Measurements from ENCODE around the gene MAP3K8.

Gene MAP3K8

GRCh38 chr10:30491916-30492515, 58.0 kb downstream of the MAP3K8 start:
- in situ Hi-C loops (cut with HindIII; ENCODE audit: low pct_ligation_motif_present, low sequenced_read_pairs): no loop called here
- Histone ChIP-seq H3K4me3 (ENCODE audit: low read depth, low read length) (no peak overlapping the region), H3K27ac (no peak overlapping the region), H3K36me3 (replicated peaks) (no peaks in the 10 kb centered on the region), H3K27me3 (replicated peaks) (no peaks in the 10 kb centered on the region)
- no peak for DNase-seq
- TF ChIP-seq, protein P1, sequence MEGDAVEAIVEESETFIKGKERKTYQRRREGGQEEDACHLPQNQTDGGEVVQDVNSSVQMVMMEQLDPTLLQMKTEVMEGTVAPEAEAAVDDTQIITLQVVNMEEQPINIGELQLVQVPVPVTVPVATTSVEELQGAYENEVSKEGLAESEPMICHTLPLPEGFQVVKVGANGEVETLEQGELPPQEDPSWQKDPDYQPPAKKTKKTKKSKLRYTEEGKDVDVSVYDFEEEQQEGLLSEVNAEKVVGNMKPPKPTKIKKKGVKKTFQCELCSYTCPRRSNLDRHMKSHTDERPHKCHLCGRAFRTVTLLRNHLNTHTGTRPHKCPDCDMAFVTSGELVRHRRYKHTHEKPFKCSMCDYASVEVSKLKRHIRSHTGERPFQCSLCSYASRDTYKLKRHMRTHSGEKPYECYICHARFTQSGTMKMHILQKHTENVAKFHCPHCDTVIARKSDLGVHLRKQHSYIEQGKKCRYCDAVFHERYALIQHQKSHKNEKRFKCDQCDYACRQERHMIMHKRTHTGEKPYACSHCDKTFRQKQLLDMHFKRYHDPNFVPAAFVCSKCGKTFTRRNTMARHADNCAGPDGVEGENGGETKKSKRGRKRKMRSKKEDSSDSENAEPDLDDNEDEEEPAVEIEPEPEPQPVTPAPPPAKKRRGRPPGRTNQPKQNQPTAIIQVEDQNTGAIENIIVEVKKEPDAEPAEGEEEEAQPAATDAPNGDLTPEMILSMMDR (IDR thresholded peaks at IDR 0.05; ENCODE audit: low read depth, low read length, missing control alignments): no peak

GRCh38 chr10:30493609-30494530, 59.9 kb downstream of the MAP3K8 start:
- no peak overlapping the region for H3K4me3 ChIP-seq (ENCODE audit: low read depth, low read length)
- no peaks in the 10 kb centered on the region for H3K36me3 ChIP-seq (replicated peaks)
- peak; percentile 68 for DNase-seq
- TF ChIP-seq, protein P1 (IDR thresholded peaks at IDR 0.05; ENCODE audit: low read depth, low read length, missing control alignments): no peak
- no peaks in the 10 kb centered on the region for H3K27me3 ChIP-seq (replicated peaks)
- no peak overlapping the region for H3K27ac ChIP-seq
- in situ Hi-C loops (cut with HindIII; ENCODE audit: low pct_ligation_motif_present, low sequenced_read_pairs): no loop called here

DNA sequence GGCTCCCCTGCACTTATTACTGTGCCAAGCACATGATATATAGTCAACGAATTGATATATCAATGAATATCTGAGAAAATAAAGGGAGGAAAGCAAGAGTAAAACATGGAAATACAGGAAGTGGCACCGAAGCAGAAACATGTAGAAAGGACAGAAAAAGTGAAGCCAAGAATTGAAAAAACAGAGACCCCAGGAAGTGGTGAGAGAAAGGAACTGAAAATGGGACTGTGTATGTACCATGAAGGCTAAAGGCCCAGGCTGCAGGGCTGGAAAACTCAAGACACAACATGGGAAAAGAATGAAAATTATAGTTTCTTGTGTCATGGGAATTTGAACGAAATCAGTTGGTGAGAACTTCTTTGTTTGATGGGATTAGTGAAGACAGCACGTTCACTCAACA, 60.6 kb downstream of the MAP3K8 start:
- no peaks in the 10 kb centered on the region for H3K27me3 ChIP-seq (replicated peaks)
- in situ Hi-C loops (cut with HindIII; ENCODE audit: low pct_ligation_motif_present, low sequenced_read_pairs): no loop called here
- H3K27ac ChIP-seq: no peak overlapping the region
- TF ChIP-seq, protein P1 (IDR thresholded peaks at IDR 0.05; ENCODE audit: low read depth, low read length, missing control alignments): no peak
- H3K36me3 ChIP-seq (replicated peaks): no peaks in the 10 kb centered on the region
- no peak for DNase-seq
- no peak overlapping the region for H3K4me3 ChIP-seq (ENCODE audit: low read depth, low read length)

- Histone ChIP-seq H3K27ac (no peak overlapping the region), H3K27me3 (replicated peaks) (no peaks in the 10 kb centered on the region), H3K4me3 (ENCODE audit: low read depth, low read length) (no peak overlapping the region), H3K36me3 (replicated peaks) (no peaks in the 10 kb centered on the region)
- TF ChIP-seq, protein P1 (IDR thresholded peaks at IDR 0.05; ENCODE audit: low read depth, low read length, missing control alignments): no peak
- DNase-seq: no peak
- in situ Hi-C loops (cut with HindIII; ENCODE audit: low pct_ligation_motif_present, low sequenced_read_pairs): no loop called here
These were observed 61.7 kb downstream of the MAP3K8 start for GRCh38 chr10:30495687-30496086.

DNA sequence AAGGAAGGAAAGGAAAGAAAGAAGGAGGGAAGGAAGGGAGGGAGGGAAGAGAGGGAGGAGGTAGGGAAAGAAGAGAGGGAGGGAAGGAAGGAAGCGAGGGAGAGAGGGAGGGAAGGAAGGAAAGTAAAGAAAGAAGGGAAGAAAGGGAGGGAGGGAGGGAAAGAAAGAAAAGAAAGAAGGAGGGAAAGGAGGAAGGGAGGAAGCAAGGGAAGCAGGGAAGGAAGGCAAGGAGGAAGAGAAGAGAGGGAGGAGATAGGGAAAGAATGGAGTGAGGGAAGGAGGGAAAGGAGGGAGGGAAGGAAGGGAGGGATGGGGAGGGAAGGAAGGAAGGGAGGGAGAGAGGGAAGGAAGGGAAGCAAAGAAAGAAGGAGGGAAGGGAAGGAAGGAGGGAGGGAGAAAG, 65.8 kb downstream of the MAP3K8 start:
- no peaks in the 10 kb centered on the region for H3K36me3 ChIP-seq (replicated peaks)
- in situ Hi-C loops (cut with HindIII; ENCODE audit: low pct_ligation_motif_present, low sequenced_read_pairs): no loop called here

More for the DNA sequence above, 65.8 kb downstream of the MAP3K8 start:
- Histone ChIP-seq H3K4me3 (ENCODE audit: low read depth, low read length) (no peak overlapping the region), H3K27ac (no peak overlapping the region), H3K27me3 (replicated peaks) (peaks cover 3% of the 10 kb centered on the region)
- no peak for DNase-seq
- TF ChIP-seq, protein P1 (IDR thresholded peaks at IDR 0.05; ENCODE audit: low read depth, low read length, missing control alignments): no peak

Measured in brain microvascular endothelial cell (primary cell).